ENCODE results near the gene EPHB2. TPM values are rescaled to one million over a fixed set of nuclear protein-coding genes. Genes with fewer than 3 reads are reported as not detected.

EPHB2 gene
- total and polyA plus RNA-seq, 2 of the 8 experiments (the other 6 are each of a cell fraction or from before 2014, with no cell fraction given): 15.8 to 17.2 TPM

DNA sequence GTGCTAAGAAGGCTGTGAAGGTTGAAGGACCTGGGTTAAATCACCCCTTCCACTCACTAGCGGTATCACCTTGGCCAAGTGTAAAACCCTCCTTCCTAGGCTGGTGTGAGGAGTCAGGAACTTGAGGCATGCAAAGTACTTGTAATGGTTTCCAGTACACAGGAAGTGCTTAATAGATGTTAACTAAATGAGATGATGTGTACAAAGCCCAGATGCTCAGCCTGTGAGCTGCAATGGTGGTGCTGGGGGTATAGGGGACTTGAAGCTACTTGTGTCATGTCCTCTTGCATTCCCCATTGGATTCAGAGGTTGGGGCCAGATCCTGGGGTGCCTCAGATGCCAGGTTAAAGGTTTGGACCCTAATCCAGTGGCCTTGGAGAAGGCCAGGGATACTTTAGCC, 75.5 kb downstream of the EPHB2 start:
- H3K18ac ChIP-seq (ENCODE audit: extremely low read depth, low read length): no peak overlapping the region
- no peak for FAIRE-seq
- TF ChIP-seq RAD21 (IDR thresholded peaks at IDR 0.05 in 1 of 2, conservative IDR thresholded peaks at IDR 0.05 in 1 of 2; ENCODE audit: low read depth in 2 of 2, low read length in 2 of 2): no peak
- no peak for TF ChIP-seq SIRT6 (IDR thresholded peaks at IDR 0.05; ENCODE audit: low read length)
- TF ChIP-seq SAP30 (IDR thresholded peaks at IDR 0.05; ENCODE audit: insufficient read depth, insufficient replicate concordance, low read length): no peak
- TF ChIP-seq FOSL1 (IDR thresholded peaks at IDR 0.05; ENCODE audit: insufficient read depth, low read depth, low read length): no peak
- no peak for TF ChIP-seq GTF2F1 (IDR thresholded peaks at IDR 0.05; ENCODE audit: borderline replicate concordance, low read depth, low read length)

More for the DNA sequence above, 75.5 kb downstream of the EPHB2 start:
- POLR2A ChIA-PET (ENCODE audit: partially characterized antibody): interaction anchor here (0.8 to 1.2 kb wide), 2 partner anchors 16 to 77 kb away, joined by 3 to 4 read pairs; no protein-coding TSS in a partner anchor
- Histone ChIP-seq H3K56ac (replicated peaks; ENCODE audit: insufficient read length, low read depth, low read length) (no peak overlapping the region), H3K23ac (ENCODE audit: insufficient read length) (no peak overlapping the region), H3K9me3 (ENCODE audit: insufficient read depth in 2 of 2, low read depth in 1 of 2, low read length in 1 of 2) (no peaks in the 10 kb centered on the region), H2BK15ac (ENCODE audit: low read length) (no peak overlapping the region), H4K5ac (ENCODE audit: insufficient read length, low read depth, low read length) (no peak overlapping the region), H3K4me1 (replicated peaks in 1 of 4; ENCODE audit: control insufficient read depth in 3 of 4, insufficient read depth in 4 of 4, low read length in 3 of 4) (peaks cover 0 to 11% (median 4%) of the 10 kb centered on the region in 4 experiments; a peak in 2 of 7 replicates), H3K79me1 (ENCODE audit: low read depth, low read length) (no peaks in the 10 kb centered on the region), H2BK20ac (ENCODE audit: low read length) (no peak overlapping the region), H4K91ac (replicated peaks; ENCODE audit: insufficient read length, low read length) (no peak overlapping the region), H2AFZ (ENCODE audit: low read length) (no peak overlapping the region), H3K4me2 (ENCODE audit: insufficient read depth in 1 of 2, low read depth in 2 of 2, low read length in 2 of 2) (no peak overlapping the region), H3K23me2 (ENCODE audit: low read depth, low read length) (no peaks in the 10 kb centered on the region; the same call in 1 of the 2 replicates), H3K79me2 (ENCODE audit: control insufficient read depth in 1 of 2, insufficient read depth in 2 of 2, low read length in 2 of 2) (no peaks in the 10 kb centered on the region), H4K8ac (ENCODE audit: extremely low read depth, insufficient read depth, low read length) (no peak overlapping the region), H3K27ac (ENCODE audit: low read depth, low read length) (no peak overlapping the region), H2AK5ac (ENCODE audit: low read depth, low read length) (no peak overlapping the region), H4K20me1 (replicated peaks in 1 of 2; ENCODE audit: control insufficient read depth in 1 of 2, insufficient read depth in 2 of 2, low read length in 2 of 2) (no peaks in the 10 kb centered on the region), H2BK5ac (ENCODE audit: low read depth, low read length) (no peak overlapping the region), H3K36me3 (ENCODE audit: control insufficient read depth in 2 of 4, insufficient read depth in 4 of 4, low read length in 3 of 4) (no peaks in the 10 kb centered on the region), H3K9ac (replicated peaks in 1 of 4; ENCODE audit: extremely low read depth in 1 of 4, low read depth in 3 of 4, low read length in 3 of 4) (no peak overlapping the region), H2BK120ac (replicated peaks; ENCODE audit: low read depth, low read length) (no peak overlapping the region), H3K27me3 (replicated peaks in 1 of 4; ENCODE audit: control insufficient read depth in 3 of 4, extremely low read depth in 1 of 4, insufficient read depth in 3 of 4, low read length in 3 of 4) (no peaks in the 10 kb centered on the region), H2BK12ac (ENCODE audit: low read depth, low read length) (no peak overlapping the region), H3K4me3 (ENCODE audit: extremely low read depth in 1 of 4, insufficient read depth in 2 of 4, low read depth in 3 of 4, low read length in 4 of 4) (no peak overlapping the region), H3K4ac (replicated peaks; ENCODE audit: insufficient read length, low read depth, low read length) (no peak overlapping the region), H3K14ac (ENCODE audit: insufficient read length) (no peak overlapping the region)
- no peak for DNase-seq (ENCODE audit: low read depth in 1 of 2, low spot score in 2 of 2)
- CTCF ChIA-PET (ENCODE audit: partially characterized antibody): interaction anchor here (0.7 to 2.8 kb wide), 13 partner anchors 11 to 143 kb away, joined by 3 to 17 read pairs (median 4); no protein-coding TSS in a partner anchor
- WGBS, 2 experiments (ENCODE audit: extremely low coverage in 1 of 2, insufficient coverage in 1 of 2, insufficient read length in 1 of 2, insufficient replicate concordance in 2 of 2, low coverage in 1 of 2, low lambda C conversion rate in 2 of 2, missing lambda C conversion rate in 1 of 2): 100% methylated on average over 1 of the region's 1 CpG; no CpG with 5 or more reads in 1 of the 2 experiments
